GM12875 (cell line): ENCODE measurements around the gene USP10.

Source experiments
- H3K4me3 ChIP-seq: one replicate; pipeline ENCODE4 v1.5.1; 2011; ENCODE audit warnings: low read depth, low read length, control low read depth
- TF ChIP-seq, protein P1 (sequence below): IDR thresholded peaks from 2 replicates; pipeline ENCODE4 v1.5.1; 2011; ENCODE audit warnings: low read depth, mild to moderate bottlenecking, control low read depth, inconsistent platforms, low read length, moderate library complexity, borderline replicate concordance; ENCODE audit not compliant: insufficient read depth

Gene USP10

GRCh38 chr16:84673561-84673960 lies 26.2 kb upstream of the USP10 start:
- TF ChIP-seq, protein P1, sequence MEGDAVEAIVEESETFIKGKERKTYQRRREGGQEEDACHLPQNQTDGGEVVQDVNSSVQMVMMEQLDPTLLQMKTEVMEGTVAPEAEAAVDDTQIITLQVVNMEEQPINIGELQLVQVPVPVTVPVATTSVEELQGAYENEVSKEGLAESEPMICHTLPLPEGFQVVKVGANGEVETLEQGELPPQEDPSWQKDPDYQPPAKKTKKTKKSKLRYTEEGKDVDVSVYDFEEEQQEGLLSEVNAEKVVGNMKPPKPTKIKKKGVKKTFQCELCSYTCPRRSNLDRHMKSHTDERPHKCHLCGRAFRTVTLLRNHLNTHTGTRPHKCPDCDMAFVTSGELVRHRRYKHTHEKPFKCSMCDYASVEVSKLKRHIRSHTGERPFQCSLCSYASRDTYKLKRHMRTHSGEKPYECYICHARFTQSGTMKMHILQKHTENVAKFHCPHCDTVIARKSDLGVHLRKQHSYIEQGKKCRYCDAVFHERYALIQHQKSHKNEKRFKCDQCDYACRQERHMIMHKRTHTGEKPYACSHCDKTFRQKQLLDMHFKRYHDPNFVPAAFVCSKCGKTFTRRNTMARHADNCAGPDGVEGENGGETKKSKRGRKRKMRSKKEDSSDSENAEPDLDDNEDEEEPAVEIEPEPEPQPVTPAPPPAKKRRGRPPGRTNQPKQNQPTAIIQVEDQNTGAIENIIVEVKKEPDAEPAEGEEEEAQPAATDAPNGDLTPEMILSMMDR: no peak
- no peak overlapping the region for H3K4me3 ChIP-seq

- H3K4me3 ChIP-seq: no peak overlapping the region
- TF ChIP-seq, protein P1: no peak
These were observed 24.4 kb upstream of the USP10 start for GRCh38 chr16:84675423-84675822.

GRCh38 chr16:84675884-84676283 lies 23.9 kb upstream of the USP10 start:
- H3K4me3 ChIP-seq: no peak overlapping the region
- TF ChIP-seq, protein P1: no peak

GRCh38 chr16:84677017-84677803 lies 22.6 kb upstream of the USP10 start:
- H3K4me3 ChIP-seq: no peak overlapping the region
- TF ChIP-seq, protein P1: no peak

GRCh38 chr16:84677849-84678248 lies 22.0 kb upstream of the USP10 start:
- no peak overlapping the region for H3K4me3 ChIP-seq
- TF ChIP-seq, protein P1: no peak

DNA sequence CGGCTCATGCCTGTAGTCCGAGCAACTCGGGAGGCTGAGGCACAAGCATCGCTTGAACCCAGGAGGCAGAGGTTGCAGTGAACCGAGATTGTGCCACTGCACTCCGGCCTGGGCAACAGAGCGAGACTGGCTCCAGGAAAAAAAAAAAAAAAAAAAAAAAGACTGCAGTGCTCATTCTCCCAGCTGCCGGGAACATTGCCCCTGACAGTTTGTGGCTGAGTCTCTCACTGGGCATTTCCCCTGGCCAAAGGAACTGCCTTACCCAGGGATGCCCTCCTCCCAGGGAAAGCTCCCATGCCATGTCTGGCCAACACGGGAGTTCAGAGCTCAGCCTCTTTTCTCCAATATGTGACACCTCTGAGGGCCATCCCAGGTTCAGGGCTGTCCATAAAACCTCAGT lies 21.3 kb upstream of the USP10 start:
- H3K4me3 ChIP-seq: no peak overlapping the region
- TF ChIP-seq, protein P1: no peak

GRCh38 chr16:84680165-84680842 lies 19.5 kb upstream of the USP10 start:
- TF ChIP-seq, protein P1: no peak
- H3K4me3 ChIP-seq: no peak overlapping the region
